GM20000 (cell line): Measurements from ENCODE around the gene NCAPG2.

Experiments used
- DNase-seq: peaks from one replicate; pipeline ENCODE4 v3.0.0; 2012; ENCODE audit warnings: low spot score
- TF ChIP-seq, protein P1 (sequence below): IDR thresholded peaks from 2 replicates; pipeline ENCODE4 v1.5.1; 2012; ENCODE audit warnings: mild to moderate bottlenecking, control low read depth; ENCODE audit errors: extremely low read depth, missing control alignments

NCAPG2 gene

DNA sequence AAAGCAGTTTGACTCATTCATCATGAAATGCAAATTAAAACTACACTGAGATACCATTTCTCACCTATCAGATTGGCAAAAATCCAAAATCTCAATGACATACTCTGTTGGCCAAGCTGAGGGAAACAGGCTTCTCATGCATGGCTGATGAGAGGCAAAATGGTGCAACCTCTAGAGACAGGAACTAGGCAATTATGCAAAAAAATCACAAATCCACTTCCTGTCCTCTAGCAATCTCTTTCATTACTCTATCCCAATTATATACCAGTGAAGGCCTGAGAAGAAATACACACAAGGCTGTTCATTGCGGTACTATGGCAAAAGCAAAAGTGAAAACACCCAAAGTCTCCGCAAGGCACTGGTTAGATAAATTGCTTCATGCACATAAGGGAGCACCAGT lies 91.1 kb downstream of the NCAPG2 start:
- DNase-seq, result peak; percentile 62

DNA sequence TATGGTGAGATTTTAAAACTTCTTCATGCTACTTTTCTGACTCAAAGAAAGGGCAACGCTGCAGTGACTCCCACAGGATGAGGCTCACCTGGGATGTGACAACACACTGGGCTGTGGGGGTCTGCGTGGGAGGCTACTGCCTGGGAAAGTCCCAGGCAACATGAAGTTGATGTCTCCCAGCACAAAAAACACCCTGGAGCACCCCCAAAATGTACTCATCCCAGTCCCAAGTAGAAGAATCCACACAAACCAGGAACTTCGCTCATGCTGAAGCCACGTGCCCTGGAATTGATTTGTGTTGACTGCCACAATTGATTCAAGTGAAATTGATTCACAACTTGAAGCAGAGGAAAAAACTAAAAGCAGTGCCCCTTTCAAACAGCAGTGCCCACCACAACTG lies 92.1 kb downstream of the NCAPG2 start:
- TF ChIP-seq, protein P1, sequence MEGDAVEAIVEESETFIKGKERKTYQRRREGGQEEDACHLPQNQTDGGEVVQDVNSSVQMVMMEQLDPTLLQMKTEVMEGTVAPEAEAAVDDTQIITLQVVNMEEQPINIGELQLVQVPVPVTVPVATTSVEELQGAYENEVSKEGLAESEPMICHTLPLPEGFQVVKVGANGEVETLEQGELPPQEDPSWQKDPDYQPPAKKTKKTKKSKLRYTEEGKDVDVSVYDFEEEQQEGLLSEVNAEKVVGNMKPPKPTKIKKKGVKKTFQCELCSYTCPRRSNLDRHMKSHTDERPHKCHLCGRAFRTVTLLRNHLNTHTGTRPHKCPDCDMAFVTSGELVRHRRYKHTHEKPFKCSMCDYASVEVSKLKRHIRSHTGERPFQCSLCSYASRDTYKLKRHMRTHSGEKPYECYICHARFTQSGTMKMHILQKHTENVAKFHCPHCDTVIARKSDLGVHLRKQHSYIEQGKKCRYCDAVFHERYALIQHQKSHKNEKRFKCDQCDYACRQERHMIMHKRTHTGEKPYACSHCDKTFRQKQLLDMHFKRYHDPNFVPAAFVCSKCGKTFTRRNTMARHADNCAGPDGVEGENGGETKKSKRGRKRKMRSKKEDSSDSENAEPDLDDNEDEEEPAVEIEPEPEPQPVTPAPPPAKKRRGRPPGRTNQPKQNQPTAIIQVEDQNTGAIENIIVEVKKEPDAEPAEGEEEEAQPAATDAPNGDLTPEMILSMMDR, result no peak

More for the DNA sequence above, 91.1 kb downstream of the NCAPG2 start:
- TF ChIP-seq, protein P1, result no peak

DNA sequence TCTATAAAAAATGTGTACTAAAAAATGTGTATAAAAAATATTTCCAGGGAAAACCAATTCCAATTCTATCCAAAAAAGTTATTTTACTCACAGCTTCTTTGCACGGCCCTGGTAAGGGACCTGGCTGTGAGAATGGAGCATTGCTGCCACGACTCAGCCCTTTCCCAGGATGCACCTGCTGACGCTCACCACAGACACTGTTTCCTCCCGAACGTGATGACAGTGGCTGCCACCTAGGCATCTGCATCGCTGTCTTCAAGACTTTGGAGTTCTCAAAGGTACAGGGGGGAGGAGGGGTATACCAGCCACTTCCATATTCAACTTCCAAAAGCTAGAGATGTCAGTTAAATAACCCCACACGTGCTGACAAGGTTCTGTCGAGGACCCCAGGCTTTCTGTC lies 93.1 kb downstream of the NCAPG2 start:
- TF ChIP-seq, protein P1, result no peak
- no peak for DNase-seq

More for the DNA sequence above, 92.1 kb downstream of the NCAPG2 start:
- no peak for DNase-seq

DNA sequence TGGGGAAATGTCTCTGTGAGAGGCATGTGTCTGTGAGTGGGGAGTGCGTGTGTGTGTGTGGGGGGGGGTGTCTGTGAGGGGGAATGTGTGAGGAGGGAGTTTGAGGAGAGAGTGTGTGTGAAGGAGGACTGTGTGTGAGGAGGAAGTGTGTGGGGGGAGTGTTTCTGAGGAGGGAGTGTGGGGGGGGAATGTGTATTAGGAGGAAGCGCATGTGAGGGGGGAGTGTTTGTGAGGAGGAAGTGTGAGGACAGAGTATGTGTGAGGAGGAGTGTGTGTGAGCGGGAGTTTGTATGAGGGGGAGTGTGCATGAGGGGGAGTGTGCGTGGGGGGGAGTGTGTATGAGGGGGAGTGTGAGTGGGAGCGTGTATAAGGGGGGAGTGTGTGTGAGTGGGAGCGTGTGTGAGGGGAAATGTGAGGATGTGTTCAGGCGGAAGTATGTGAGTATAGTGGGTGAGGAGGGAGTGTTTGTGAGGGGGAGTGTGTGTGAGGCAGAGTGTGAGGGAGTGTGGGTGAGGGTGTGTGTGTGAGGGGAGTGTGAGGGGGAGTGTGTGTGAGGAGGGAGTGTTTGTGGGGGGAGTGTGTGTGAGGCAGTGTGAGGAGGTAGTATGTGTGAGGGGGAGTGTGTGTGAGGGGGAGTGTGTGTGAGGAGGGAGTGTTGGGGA lies 95.2 kb downstream of the NCAPG2 start:
- DNase-seq, result no peak
- TF ChIP-seq, protein P1, result no peak

DNA sequence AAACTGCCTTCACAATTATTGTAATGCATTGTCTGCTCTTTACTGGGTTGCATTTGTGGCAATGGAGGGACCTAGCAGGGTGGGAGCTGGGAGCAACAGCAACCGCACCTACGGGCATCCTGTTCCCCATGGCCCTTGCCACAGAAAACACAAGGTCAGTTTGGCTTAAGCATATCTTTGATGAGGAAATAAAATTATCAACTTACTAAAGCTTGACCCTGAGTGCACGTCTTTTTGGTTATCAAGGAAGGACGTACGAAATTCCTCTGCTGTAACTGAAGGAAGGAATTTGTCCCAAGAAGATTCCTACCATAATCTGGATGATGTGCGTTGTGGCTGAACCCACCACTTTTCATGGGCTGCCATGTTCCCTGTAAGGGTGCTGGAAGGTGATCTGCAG lies 97.0 kb downstream of the NCAPG2 start:
- TF ChIP-seq, protein P1, result no peak
- DNase-seq, result no peak

DNA sequence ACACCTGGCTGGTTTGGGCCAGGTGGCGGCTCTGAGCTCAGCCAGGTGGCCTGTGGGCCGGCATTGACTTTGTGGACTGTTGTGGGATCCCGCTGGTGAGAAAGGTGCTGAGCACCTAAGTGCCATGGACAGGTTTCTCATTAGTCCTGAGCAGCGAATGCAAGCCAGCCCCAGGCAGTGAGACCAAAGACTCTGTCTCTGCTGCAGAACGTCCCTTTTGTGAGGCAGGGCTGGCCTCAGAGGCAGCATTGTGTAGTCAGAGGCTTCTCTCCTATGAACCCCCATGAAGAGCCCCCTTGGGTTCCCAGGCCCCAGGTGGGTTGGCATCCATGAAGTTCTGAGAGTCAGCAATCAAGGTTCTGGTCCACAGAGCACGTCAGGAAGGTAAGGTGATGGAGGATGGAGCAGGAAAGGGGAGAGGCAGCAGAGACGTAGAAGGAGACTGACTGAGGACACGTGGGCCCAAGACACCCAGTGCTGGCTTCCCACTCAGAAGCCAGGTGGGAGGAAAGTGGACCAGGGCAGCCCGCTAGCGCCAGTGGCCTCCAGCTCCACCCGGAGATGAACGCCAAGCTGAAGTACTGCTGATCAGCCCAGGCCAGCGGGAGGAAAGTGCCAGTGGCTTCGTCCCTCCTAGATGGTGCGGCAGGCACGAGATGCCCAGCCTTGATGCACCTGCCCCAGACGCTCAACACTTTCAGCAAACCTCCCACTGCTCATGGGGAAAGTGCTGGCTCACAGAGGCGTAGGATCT lies 97.8 kb downstream of the NCAPG2 start:
- TF ChIP-seq, protein P1, result no peak
- DNase-seq, result no peak

DNA sequence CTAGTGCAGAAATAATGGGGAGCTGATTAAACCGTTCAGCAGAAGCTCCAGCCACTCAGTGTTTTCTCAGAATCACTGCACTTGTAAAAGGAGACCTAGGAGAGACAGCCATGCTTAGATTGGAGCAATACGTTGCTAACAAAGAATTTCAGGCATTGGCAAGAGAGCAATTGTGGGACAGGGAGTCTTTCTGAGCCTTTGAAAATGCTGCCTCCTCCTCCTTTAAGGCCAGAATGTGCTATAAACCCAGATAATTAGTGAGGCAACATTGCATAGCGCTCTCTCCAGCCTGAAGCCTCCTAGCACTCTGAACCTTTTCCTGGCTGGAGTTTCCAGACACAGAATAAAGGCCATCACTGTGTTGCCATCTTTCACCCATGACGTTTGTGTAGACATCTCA lies 98.5 kb downstream of the NCAPG2 start:
- no peak for DNase-seq
- TF ChIP-seq, protein P1, result no peak
